WERI-Rb-1 (cell line): ENCODE measurements around the gene FGF3.
A peak's percentile ranks its signal among the peaks of the same experiment; 100 is the strongest.

Source experiments
- DNase-seq: peaks from one replicate; pipeline ENCODE4 v3.0.0-alpha.2; 2020
- H3K27ac ChIP-seq: fragments of 250-450 bp; sonication (Bioruptor Pico); 2 replicates; pipeline ENCODE4 v1.5.1; 2020; ENCODE audit warnings: mild to moderate bottlenecking, moderate library complexity
- H3K27me3 ChIP-seq: fragments of 250-450 bp; sonication (Bioruptor Pico); 2 replicates; pipeline ENCODE4 v1.5.1; 2021; ENCODE audit warnings: mild to moderate bottlenecking, low read depth, moderate library complexity; ENCODE audit not compliant: insufficient read depth, severe bottlenecking
- H3K36me3 ChIP-seq: fragments of 250-450 bp; sonication (Bioruptor Pico); 2 replicates; pipeline ENCODE4 v1.5.1; 2020; ENCODE audit warnings: mild to moderate bottlenecking, moderate library complexity
- H3K4me3 ChIP-seq: 2 replicates; pipeline ENCODE4 v1.5.1; 2011; ENCODE audit warnings: low read depth, mild to moderate bottlenecking, control low read depth, low read length
- H3K9me3 ChIP-seq: fragments of 250-450 bp; sonication (Bioruptor Pico); 2 replicates; pipeline ENCODE4 v1.5.1; 2021; ENCODE audit warnings: mild to moderate bottlenecking, moderate library complexity; ENCODE audit not compliant: severe bottlenecking
- TF ChIP-seq, protein P1 (sequence below): IDR thresholded peaks from 2 replicates; pipeline ENCODE4 v1.5.1; 2011; ENCODE audit warnings: low read depth, mild to moderate bottlenecking, control low read depth, inconsistent platforms, low read length

The FGF3 gene

DNA sequence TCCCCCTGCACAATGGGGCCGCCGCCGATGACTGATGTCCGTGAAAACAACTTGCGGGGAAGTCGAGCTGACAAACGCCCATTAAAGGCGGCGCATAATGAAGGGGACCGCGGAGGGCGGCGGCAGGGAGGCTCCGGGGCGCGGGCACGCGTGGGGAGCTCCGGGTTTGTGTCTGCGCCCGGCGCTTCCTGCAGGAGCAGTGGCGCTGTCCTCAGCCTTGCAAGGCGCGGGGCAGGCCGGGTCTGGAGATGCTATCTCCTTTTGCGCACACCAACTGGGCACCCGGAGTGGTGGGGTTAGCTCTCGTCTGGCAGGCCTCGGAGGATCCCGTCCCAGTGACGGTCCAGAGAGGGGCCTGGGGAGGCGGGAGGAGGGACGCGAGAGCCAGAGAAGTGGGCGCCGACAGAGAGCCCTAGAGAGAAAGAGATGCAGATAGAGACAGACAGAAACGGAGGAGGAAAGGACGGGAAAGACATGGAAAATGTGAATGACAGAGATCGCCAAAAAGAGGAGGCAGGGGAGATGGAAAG lies 390 bp upstream of the FGF3 start:
- no peak for DNase-seq
- H3K9me3 ChIP-seq: no peaks in the 10 kb centered on the region
- TF ChIP-seq, protein P1, sequence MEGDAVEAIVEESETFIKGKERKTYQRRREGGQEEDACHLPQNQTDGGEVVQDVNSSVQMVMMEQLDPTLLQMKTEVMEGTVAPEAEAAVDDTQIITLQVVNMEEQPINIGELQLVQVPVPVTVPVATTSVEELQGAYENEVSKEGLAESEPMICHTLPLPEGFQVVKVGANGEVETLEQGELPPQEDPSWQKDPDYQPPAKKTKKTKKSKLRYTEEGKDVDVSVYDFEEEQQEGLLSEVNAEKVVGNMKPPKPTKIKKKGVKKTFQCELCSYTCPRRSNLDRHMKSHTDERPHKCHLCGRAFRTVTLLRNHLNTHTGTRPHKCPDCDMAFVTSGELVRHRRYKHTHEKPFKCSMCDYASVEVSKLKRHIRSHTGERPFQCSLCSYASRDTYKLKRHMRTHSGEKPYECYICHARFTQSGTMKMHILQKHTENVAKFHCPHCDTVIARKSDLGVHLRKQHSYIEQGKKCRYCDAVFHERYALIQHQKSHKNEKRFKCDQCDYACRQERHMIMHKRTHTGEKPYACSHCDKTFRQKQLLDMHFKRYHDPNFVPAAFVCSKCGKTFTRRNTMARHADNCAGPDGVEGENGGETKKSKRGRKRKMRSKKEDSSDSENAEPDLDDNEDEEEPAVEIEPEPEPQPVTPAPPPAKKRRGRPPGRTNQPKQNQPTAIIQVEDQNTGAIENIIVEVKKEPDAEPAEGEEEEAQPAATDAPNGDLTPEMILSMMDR: no peak

DNA sequence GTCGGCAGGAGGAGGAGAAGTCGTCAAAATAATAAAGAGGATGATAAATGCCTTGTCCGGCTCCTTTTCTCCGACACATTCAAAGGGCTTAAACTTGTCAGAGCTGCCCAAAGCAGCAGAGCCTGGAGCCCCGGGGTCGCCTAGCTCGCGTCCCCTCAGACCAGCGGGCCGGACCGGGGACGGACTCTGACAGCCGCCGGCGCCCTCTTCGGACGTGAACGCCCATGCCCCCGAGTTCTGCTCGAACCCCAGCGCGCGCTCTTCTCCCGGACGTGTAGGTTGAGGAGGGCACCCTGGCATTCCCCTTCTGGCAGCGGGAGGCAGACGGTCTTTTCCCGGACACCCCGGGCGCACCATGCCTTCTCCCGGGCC lies 999 bp downstream of the FGF3 start:
- DNase-seq: no peak
- Histone ChIP-seq H3K27me3 (peaks cover 90% of the 10 kb centered on the region), H3K27ac (no peak overlapping the region), H3K9me3 (no peaks in the 10 kb centered on the region), H3K4me3 (peak overlapping the region; percentile 40), H3K36me3 (no peaks in the 10 kb centered on the region)
- TF ChIP-seq, protein P1: no peak

More for the DNA sequence above, 390 bp upstream of the FGF3 start:
- Histone ChIP-seq H3K36me3 (no peaks in the 10 kb centered on the region), H3K27me3 (peaks cover 96% of the 10 kb centered on the region), H3K27ac (no peak overlapping the region), H3K4me3 (no peak overlapping the region)

DNA sequence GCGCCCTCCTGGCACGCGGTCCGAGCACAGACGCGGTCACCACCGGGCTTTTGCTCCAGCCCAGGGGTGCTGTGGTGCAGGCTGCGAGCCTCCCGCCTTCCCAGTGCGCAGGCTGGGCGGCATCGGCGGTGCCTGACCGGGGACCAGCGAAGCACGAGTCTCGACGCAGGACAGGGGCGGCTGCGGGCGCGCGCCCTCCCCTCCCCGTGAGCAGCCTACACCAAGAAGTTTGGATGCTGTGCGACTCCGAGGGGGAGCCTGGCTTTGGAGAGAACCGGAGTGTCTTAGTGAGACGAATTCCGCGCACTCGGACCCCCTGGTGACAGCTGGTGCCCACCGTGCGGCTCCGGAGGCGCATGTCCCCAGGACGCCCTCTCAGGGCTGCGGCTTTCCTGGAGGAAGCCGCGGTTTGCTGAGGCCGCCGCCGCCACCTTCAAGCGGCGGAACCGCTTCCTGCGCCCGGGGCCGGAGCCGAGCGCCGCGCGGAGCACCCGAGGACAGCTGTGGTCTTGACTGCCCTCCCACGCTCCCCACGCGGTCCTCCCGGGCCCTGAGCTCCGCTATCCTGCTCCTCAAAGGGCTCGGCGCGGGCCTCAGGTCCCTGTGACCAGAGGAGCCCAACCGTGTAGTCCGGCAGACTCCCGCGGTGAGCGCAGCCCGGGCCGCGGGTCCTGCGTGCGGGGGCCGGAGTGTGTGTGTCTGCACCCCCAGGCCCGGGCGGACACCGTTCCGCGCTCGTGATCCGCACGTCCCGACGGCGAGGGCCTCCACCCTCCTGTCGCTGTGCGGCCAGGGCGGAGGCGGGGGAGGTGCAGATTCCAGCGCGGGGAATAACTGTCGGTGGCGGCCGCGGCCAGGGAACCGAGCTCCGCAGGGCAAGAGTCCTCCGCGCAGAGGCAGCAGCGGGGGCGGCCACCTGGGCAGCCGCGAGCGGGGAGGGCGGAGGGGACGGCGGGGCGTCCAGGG lies 1.7 kb downstream of the FGF3 start:
- Histone ChIP-seq H3K36me3 (no peaks in the 10 kb centered on the region), H3K27me3 (peaks cover 90% of the 10 kb centered on the region), H3K9me3 (no peaks in the 10 kb centered on the region), H3K27ac (no peak overlapping the region), H3K4me3 (peak overlapping the region; percentile 40)
- TF ChIP-seq, protein P1: no peak
- DNase-seq: peak; percentile 31

DNA sequence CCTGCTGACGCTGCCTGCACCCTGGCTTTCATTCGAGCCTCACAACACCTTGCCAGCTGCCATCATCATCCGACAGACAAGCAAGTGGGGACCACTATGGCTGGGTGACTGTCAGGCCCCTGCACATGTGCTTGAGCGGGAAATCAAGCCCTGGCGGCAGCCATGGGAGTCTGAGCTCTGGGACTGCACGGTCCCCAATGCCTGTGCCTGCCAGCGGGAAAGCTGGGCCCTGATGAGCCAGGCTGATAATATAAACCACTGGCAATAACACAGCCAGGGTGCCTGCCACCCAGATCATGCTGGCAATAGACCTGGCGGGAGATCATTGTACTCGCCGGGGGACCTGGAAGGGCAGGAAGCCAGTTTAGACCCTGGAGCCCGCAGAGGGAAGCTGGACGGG lies 2.5 kb downstream of the FGF3 start:
- Histone ChIP-seq H3K27ac (no peak overlapping the region), H3K9me3 (no peaks in the 10 kb centered on the region), H3K36me3 (no peaks in the 10 kb centered on the region), H3K27me3 (peaks cover 88% of the 10 kb centered on the region), H3K4me3 (no peak overlapping the region)
- DNase-seq: no peak
- TF ChIP-seq, protein P1: no peak

GRCh38 chr11:69815973-69816372 lies 3.2 kb downstream of the FGF3 start:
- DNase-seq: no peak
- Histone ChIP-seq H3K27me3 (peaks cover 81% of the 10 kb centered on the region), H3K9me3 (no peaks in the 10 kb centered on the region), H3K27ac (no peak overlapping the region), H3K36me3 (no peaks in the 10 kb centered on the region), H3K4me3 (no peak overlapping the region)
- TF ChIP-seq, protein P1: no peak
